ENCODE measurements around the gene TMPRSS13.
"Not testable (repeated sequence)": the region's sequence is repeated elsewhere in the genome, so short reads cannot be mapped to it uniquely, and the experiment has no call there.

Gene TMPRSS13

GRCh38 chr11:117869604-117870003, 59.6 kb downstream of the TMPRSS13 start:
- DNase-seq = no peak

- DNase-seq = no peak
These were observed 60.2 kb downstream of the TMPRSS13 start for GRCh38 chr11:117868815-117869561.

- DNase-seq = no peak
These were observed 61.1 kb downstream of the TMPRSS13 start for GRCh38 chr11:117868088-117868487.

GRCh38 chr11:117866526-117866925, 62.7 kb downstream of the TMPRSS13 start:
- DNase-seq = no peak

- not testable (repeated sequence) for DNase-seq
These were observed 63.7 kb downstream of the TMPRSS13 start for GRCh38 chr11:117865546-117865945.

- DNase-seq = no peak
These were observed 65.8 kb downstream of the TMPRSS13 start for GRCh38 chr11:117863383-117863782.

- no peak for DNase-seq
These were observed 66.4 kb downstream of the TMPRSS13 start for GRCh38 chr11:117862753-117863152.

- DNase-seq = no peak
These were observed 67.0 kb downstream of the TMPRSS13 start for GRCh38 chr11:117862019-117862725.

GRCh38 chr11:117861151-117862018, 67.8 kb downstream of the TMPRSS13 start:
- DNase-seq = peak; percentile 69

- no peak for DNase-seq
These were observed 69.1 kb downstream of the TMPRSS13 start for GRCh38 chr11:117860139-117860538.

- no peak for DNase-seq
These were observed 69.6 kb downstream of the TMPRSS13 start for GRCh38 chr11:117859488-117860112.

GRCh38 chr11:117859061-117859460, 70.1 kb downstream of the TMPRSS13 start:
- DNase-seq = no peak

- no peak for DNase-seq
These were observed 71.3 kb downstream of the TMPRSS13 start for GRCh38 chr11:117857734-117858414.

GRCh38 chr11:117855912-117856651, 73.1 kb downstream of the TMPRSS13 start:
- no peak for DNase-seq

- no peak for DNase-seq
These were observed 73.9 kb downstream of the TMPRSS13 start for GRCh38 chr11:117855186-117855845.

- no peak for DNase-seq
These were observed 76.9 kb downstream of the TMPRSS13 start for GRCh38 chr11:117852309-117852708.

GRCh38 chr11:117851852-117852251, 77.3 kb downstream of the TMPRSS13 start:
- DNase-seq = no peak

- DNase-seq = no peak
These were observed 78.1 kb downstream of the TMPRSS13 start for GRCh38 chr11:117851106-117851505.

All from NCI-H82 (cell line).